Measurements from ENCODE around the gene CCDC170.
"Not testable (repeated sequence)": the region's sequence is repeated elsewhere in the genome, so short reads cannot be mapped to it uniquely, and the experiment has no call there.

The CCDC170 gene

GRCh38 chr6:151544884-151545283, 51.1 kb downstream of the CCDC170 start:
- not testable (repeated sequence) for DNase-seq (ENCODE audit: low read depth in 3 of 3, low spot score in 1 of 3)

GRCh38 chr6:151546941-151547659, 53.3 kb downstream of the CCDC170 start:
- no peak for DNase-seq (ENCODE audit: low read depth in 3 of 3, low spot score in 1 of 3)

GRCh38 chr6:151548201-151548600, 54.4 kb downstream of the CCDC170 start:
- DNase-seq (ENCODE audit: low read depth in 3 of 3, low spot score in 1 of 3), result no peak

- DNase-seq (ENCODE audit: low read depth in 3 of 3, low spot score in 1 of 3), result no peak
Observed at GRCh38 chr6:151549790-151550189, 56.0 kb downstream of the CCDC170 start.

GRCh38 chr6:151550618-151551017, 56.8 kb downstream of the CCDC170 start:
- no peak for DNase-seq (ENCODE audit: low read depth in 3 of 3, low spot score in 1 of 3)

- DNase-seq (ENCODE audit: low read depth in 3 of 3, low spot score in 1 of 3), result no peak
Observed at GRCh38 chr6:151551223-151551857, 57.5 kb downstream of the CCDC170 start.

GRCh38 chr6:151553416-151554165, 59.8 kb downstream of the CCDC170 start:
- DNase-seq (ENCODE audit: low read depth in 3 of 3, low spot score in 1 of 3), result no peak

GRCh38 chr6:151561238-151561637, 67.4 kb downstream of the CCDC170 start:
- DNase-seq (ENCODE audit: low read depth in 3 of 3, low spot score in 1 of 3), result no peak

GRCh38 chr6:151564654-151565053, 70.8 kb downstream of the CCDC170 start:
- no peak for DNase-seq (ENCODE audit: low read depth in 3 of 3, low spot score in 1 of 3)

- no peak for DNase-seq (ENCODE audit: low read depth in 3 of 3, low spot score in 1 of 3)
Observed at GRCh38 chr6:151565940-151566339, 72.1 kb downstream of the CCDC170 start.

- DNase-seq (ENCODE audit: low read depth in 3 of 3, low spot score in 1 of 3), result no peak
Observed at GRCh38 chr6:151566557-151566956, 72.7 kb downstream of the CCDC170 start.

GRCh38 chr6:151576633-151577032, 82.8 kb downstream of the CCDC170 start:
- no peak for DNase-seq (ENCODE audit: low read depth in 3 of 3, low spot score in 1 of 3)

- DNase-seq (ENCODE audit: low read depth in 3 of 3, low spot score in 1 of 3), result no peak
Observed at GRCh38 chr6:151577257-151577656, 83.4 kb downstream of the CCDC170 start.

- no peak for DNase-seq (ENCODE audit: low read depth in 3 of 3, low spot score in 1 of 3)
Observed at GRCh38 chr6:151585741-151586140, 91.9 kb downstream of the CCDC170 start.

- no peak for DNase-seq (ENCODE audit: low read depth in 3 of 3, low spot score in 1 of 3)
Observed at GRCh38 chr6:151589667-151590066, 95.8 kb downstream of the CCDC170 start.

- no peak for DNase-seq (ENCODE audit: low read depth in 3 of 3, low spot score in 1 of 3)
Observed at GRCh38 chr6:151590742-151591141, 96.9 kb downstream of the CCDC170 start.

GRCh38 chr6:151592449-151593159, 98.8 kb downstream of the CCDC170 start:
- no peak for DNase-seq (ENCODE audit: low read depth in 3 of 3, low spot score in 1 of 3)

GRCh38 chr6:151609146-151609902, 115.5 kb downstream of the CCDC170 start:
- no peak for DNase-seq (ENCODE audit: low read depth in 3 of 3, low spot score in 1 of 3)

- no peak for DNase-seq (ENCODE audit: low read depth in 3 of 3, low spot score in 1 of 3)
Observed at GRCh38 chr6:151610326-151610725, 116.5 kb downstream of the CCDC170 start.

GRCh38 chr6:151614630-151615029, 120.8 kb downstream of the CCDC170 start:
- no peak for DNase-seq (ENCODE audit: low read depth in 3 of 3, low spot score in 1 of 3)

- no peak for DNase-seq (ENCODE audit: low read depth in 3 of 3, low spot score in 1 of 3)
Observed at GRCh38 chr6:151616091-151616513, 122.3 kb downstream of the CCDC170 start.
